Measurements from ENCODE around the gene RECK. TPM values are rescaled to one million over a fixed set of nuclear protein-coding genes. Genes with fewer than 3 reads are reported as not detected.

RECK gene
- total RNA-seq, 1 experiment from 2014 or later = 2.1 TPM

GRCh38 chr9:36030871-36031270, 5.8 kb upstream of the RECK start:
- Histone ChIP-seq H3K4me2 (no peak overlapping the region), H3K4me1 (replicated peaks; ENCODE audit: insufficient read depth) (peaks cover 13% of the 10 kb centered on the region), H3K27me3 (ENCODE audit: insufficient read depth, low read depth) (no peaks in the 10 kb centered on the region), H4K20me1 (ENCODE audit: insufficient read depth) (no peaks in the 10 kb centered on the region), H3K9me2 (ENCODE audit: insufficient read depth) (no peaks in the 10 kb centered on the region), H3K4me3 (no peak overlapping the region), H3K9me3 (ENCODE audit: insufficient read depth, low read depth) (no peaks in the 10 kb centered on the region), H3K79me2 (ENCODE audit: low read depth) (no peaks in the 10 kb centered on the region), H3K36me3 (ENCODE audit: low read depth) (no peaks in the 10 kb centered on the region), H3K27ac (no peak overlapping the region), H2AFZ (no peak overlapping the region), H3F3A (ENCODE audit: insufficient read depth, low read depth) (no peaks in the 10 kb centered on the region; the same call in 1 of the 2 replicates)
- TF ChIP-seq EZH2 (IDR thresholded peaks at IDR 0.05; ENCODE audit: low read depth) (no peak), CTCF (conservative IDR thresholded peaks at IDR 0.05) (no peak)
- intact Hi-C loops (cut with micrococcal nuclease; ENCODE audit: unreplicated experiment) = no loop called here
- POLR2A ChIA-PET (ENCODE audit: unreplicated experiment) = interaction anchor here (0.6 kb wide), 1 partner anchor 62 kb away, joined by 5 read pairs; no protein-coding TSS in a partner anchor
- no peak for DNase-seq
- no TSS peak for BruUV-seq (replicated peaks)
- CTCF ChIA-PET = no interaction called here

- no TSS peak for BruUV-seq (replicated peaks)
- Histone ChIP-seq H3K36me3 (ENCODE audit: low read depth) (no peaks in the 10 kb centered on the region), H3K79me2 (ENCODE audit: low read depth) (no peaks in the 10 kb centered on the region), H3K4me3 (no peak overlapping the region), H4K20me1 (ENCODE audit: insufficient read depth) (no peaks in the 10 kb centered on the region), H3K4me2 (no peak overlapping the region), H3K9me2 (ENCODE audit: insufficient read depth) (no peaks in the 10 kb centered on the region), H3K4me1 (replicated peaks; ENCODE audit: insufficient read depth) (peaks cover 13% of the 10 kb centered on the region), H3F3A (ENCODE audit: insufficient read depth, low read depth) (no peaks in the 10 kb centered on the region; the same call in 1 of the 2 replicates), H2AFZ (no peak overlapping the region), H3K27me3 (ENCODE audit: insufficient read depth, low read depth) (no peaks in the 10 kb centered on the region), H3K9me3 (ENCODE audit: insufficient read depth, low read depth) (no peaks in the 10 kb centered on the region), H3K27ac (no peak overlapping the region)
- intact Hi-C loops (cut with micrococcal nuclease; ENCODE audit: unreplicated experiment) = no loop called here
- ChIA-PET POLR2A (ENCODE audit: unreplicated experiment) (no interaction called here), CTCF (interaction anchor here (0.5 kb wide), 1 partner anchor 627 kb away, joined by 4 read pairs; no protein-coding TSS in a partner anchor)
- no peak for DNase-seq
- TF ChIP-seq CTCF (conservative IDR thresholded peaks at IDR 0.05) (no peak), EZH2 (IDR thresholded peaks at IDR 0.05; ENCODE audit: low read depth) (no peak)
Observed at GRCh38 chr9:36031774-36032555, 4.7 kb upstream of the RECK start.

- no peak for DNase-seq
- no peaks in the 10 kb centered on the region for H3K27me3 ChIP-seq (ENCODE audit: insufficient read depth, low read depth)
- no peak overlapping the region for H3K27ac ChIP-seq
- H3K9me2 ChIP-seq (ENCODE audit: insufficient read depth) = no peaks in the 10 kb centered on the region
- no TSS peak for BruUV-seq (replicated peaks)
- ChIA-PET CTCF (interaction anchor here (0.6 kb wide), 1 partner anchor 455 kb away, joined by 3 read pairs; no protein-coding TSS in a partner anchor), POLR2A (ENCODE audit: unreplicated experiment) (no interaction called here)
- H3K36me3 ChIP-seq (ENCODE audit: low read depth) = no peaks in the 10 kb centered on the region
- no peaks in the 10 kb centered on the region for H3K9me3 ChIP-seq (ENCODE audit: insufficient read depth, low read depth)
- H3K79me2 ChIP-seq (ENCODE audit: low read depth) = no peaks in the 10 kb centered on the region
- TF ChIP-seq CTCF (conservative IDR thresholded peaks at IDR 0.05) (no peak), EZH2 (IDR thresholded peaks at IDR 0.05; ENCODE audit: low read depth) (no peak)
- no peaks in the 10 kb centered on the region; the same call in 1 of the 2 replicates for H3F3A ChIP-seq (ENCODE audit: insufficient read depth, low read depth)
- intact Hi-C loops (cut with micrococcal nuclease; ENCODE audit: unreplicated experiment) = no loop called here
- no peaks in the 10 kb centered on the region for H4K20me1 ChIP-seq (ENCODE audit: insufficient read depth)
- H3K4me2 ChIP-seq = no peak overlapping the region
- no peak overlapping the region for H3K4me3 ChIP-seq
- peaks cover 13% of the 10 kb centered on the region for H3K4me1 ChIP-seq (replicated peaks; ENCODE audit: insufficient read depth)
- H2AFZ ChIP-seq = no peak overlapping the region
Observed at GRCh38 chr9:36033788-36034187, 2.9 kb upstream of the RECK start.

Data from PC-9 (cell line).